Anterior cingulate cortex (tissue), 58 donors: Measurements from ENCODE around the gene PLCB1.

Experiments
- DNase-seq, 58 donors: peaks; one replicate each; lab custom pipeline; 2025; lab: John Stamatoyannopoulos, UW

The PLCB1 gene

DNA sequence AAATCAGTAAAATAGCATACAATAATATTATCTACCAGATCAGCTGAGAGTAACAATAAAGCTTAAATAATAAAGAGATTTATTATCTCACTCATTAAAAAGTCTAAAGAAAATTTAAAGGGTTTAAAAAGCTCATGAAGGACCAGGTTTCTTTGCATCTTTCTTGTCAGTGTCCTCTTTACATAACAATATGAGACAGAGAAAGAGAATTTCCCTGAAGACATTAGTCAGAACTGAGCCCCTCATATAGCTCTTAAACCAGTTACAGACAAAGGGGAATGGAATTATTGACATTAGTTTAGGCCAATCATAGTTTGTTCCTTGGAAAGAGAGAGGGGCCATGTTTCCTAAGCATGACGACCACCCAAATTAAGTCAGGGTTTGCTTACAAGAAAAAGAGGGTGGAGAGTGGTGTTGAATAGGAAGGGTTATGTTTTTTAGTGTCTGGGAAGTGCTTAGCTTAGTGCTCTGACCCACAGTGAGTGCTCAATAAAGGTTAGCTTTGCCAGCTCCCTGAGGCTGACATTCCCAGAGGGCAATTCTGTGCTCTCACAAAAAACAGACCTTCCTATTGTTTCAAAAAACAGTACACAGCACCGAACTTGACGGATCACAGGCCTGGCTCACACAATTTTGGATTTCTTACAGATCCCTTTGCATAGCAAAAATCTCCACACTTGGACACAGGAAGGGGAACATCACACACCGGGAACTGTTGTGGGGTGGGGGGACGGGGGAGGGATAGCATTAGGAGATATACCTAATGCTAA, 3.6 kb upstream of the PLCB1 start:
- no peak for DNase-seq

DNA sequence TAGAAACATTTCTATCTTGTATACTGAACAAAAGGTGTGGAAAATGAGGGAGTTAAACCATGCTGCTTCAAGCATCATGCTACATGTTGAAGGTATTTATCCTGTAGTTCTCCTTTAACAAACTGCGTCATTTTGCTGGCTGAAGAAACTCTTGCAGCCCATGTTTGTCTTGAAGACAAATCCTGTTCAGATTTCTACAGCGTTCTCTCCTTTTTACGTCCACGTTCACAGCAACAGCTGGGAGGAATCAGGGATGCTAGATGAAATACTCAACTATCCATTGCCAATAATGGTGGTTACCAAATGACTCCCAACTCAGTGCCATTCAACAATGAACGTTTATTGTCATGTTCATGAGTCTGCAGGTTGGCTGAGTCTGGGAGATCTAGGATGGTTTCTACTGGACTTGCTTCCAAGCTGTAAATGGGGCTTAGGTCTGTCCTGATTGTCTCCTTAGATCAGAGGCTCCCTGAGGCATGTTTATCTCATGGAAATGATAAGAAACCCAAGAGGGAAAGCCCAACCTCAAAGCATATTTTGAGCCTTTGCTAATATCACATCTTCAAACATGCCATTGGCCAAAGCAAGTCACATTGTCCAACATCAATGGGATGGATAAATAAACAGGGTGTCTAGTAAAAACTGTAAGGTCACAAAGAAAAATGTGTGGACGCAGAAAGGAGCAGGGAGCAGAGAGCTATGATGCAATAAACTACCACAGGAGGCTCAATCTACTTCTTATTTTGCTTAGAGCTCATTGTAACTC, 2.7 kb upstream of the PLCB1 start:
- DNase-seq: no peak

DNA sequence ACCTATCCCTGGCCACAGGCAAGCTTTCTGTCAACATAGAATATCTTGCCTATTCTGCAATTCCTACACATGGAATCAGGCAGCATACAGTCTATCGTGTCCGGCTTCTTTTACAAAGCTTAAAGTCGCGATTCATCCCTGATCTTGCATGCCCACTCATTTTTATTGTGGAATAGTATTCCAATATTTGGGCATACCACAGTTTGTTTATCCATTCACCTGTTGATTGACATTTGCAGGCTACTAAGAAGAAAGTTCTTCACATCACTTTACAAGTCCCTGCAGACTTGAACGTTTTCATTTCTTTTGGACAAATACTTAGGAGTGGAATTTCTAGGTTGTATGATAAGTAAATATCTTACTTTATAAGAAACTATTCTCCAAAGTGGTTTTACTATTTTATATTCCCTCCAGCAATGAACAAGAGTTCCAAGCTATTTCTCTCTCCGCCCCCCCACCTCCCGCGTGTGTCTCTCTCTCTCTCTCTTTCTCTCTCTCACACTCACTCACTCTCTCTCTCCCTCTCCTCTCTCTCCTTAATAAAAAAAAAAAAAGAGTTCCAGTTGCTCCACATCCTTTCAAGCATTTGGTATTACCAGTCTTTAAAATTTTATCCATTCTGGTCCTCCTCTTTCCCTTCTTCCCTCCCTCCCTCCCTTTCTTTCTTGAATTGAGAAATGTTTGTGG, 1.1 kb upstream of the PLCB1 start:
- DNase-seq: no peak

DNA sequence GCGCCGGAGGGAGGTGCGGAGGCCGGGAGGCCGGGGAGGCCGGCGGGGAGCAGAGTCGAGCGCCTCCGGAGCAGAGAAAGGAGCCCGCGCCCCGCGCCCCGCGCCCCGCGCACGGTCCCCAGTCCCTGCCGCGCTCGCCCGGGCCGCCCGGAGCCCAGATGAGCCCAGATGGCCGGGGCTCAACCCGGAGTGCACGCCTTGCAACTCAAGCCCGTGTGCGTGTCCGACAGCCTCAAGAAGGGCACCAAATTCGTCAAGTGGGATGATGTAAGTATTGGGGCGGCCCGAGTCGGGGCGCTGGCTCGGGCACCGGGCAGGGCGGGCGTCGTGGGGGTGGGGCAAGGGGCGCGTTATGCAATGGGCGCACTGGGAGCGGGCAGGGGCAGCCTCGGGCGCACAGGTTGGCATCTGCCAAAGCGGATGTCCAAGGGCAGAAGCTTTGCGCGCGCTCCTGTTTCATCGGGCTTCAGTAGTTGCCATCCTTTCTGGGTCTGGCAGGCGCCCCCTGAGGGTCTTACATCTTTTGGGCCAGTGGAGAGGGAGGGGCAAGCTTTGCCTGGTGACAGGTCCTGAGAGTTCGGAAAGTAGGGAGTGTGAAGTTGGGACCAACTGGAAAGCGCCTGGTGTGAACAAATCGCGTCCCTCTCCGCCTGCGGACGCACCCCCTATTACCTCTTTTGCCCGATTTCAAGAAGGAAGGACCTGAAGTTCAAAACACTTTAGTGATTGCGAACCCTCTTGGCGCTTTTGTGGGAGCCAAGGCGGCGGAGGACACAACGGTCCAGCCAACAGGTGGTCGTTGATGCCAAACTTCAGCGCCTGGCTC, 631 bp downstream of the PLCB1 start:
- peak in 23 of 58 donors; percentile 8 to 61 (median 27) for DNase-seq

DNA sequence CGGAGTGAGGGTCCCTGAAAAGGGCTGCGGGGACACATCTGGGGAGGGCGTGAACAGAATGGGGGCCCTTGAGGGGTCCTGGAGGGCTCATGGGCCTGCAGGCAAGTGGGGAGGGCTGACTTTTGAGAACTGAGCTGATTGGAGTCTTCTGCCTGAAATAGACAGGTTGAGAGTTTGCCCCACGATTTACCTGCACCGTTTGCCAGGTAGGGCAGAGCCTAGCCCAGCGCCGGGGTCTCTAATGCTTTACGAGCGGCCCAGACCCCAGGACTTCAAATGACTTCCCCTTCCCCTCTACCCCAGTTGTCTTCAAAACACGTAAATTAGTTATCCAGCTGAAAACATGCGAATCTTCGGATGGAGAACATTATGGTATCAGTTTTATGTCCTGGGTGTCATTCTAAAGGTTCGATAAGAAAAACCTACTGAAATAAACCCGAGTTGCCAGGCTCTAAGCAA, 1.3 kb downstream of the PLCB1 start:
- no peak for DNase-seq

DNA sequence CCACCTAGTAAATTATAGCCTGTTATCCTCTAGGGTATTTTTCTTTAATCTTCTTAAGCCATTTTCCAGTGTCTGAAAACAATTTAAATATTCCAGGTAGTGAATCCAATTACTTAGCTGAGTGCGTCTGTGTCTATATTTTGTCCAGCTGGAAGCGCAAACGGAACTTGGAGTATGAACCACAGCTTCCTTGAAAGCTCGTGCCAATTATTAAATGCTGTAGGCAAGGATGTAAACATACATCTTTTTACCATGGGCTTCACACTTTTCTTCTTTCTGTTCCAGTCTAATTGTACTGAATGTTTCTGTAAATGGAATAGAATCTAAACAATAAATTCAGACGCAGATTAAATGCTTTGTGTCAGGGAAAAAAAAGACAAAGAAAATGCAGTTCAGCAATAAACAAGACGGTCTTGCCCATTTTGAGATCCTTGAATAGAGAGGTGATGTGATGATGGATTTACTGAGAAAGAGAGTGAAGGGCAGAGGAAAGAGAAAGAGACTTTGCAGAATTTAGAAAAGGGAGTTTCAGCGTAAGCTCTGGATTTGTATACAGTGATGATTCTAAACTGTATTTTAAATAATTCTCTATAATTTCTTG, 1.9 kb downstream of the PLCB1 start:
- no peak for DNase-seq

DNA sequence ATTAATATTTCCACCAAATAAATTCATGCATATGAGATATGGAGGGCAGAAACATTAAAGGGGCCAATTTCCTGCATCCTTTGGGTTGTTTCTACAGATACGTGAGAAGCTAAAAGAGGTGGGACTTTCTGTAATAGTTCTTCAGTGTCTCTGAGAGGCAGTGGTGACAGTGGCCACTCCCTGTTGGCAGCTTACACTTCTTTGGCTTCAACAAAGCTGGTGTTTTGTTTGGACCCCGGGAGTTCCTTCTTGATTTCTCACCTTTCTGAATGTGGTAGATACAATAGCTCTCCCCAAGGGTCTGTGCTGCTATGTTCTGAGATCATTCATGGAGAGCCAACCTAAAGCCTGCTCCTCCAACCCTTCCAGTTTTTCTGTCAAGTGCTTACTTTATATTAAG, 7.8 kb downstream of the PLCB1 start:
- no peak for DNase-seq

DNA sequence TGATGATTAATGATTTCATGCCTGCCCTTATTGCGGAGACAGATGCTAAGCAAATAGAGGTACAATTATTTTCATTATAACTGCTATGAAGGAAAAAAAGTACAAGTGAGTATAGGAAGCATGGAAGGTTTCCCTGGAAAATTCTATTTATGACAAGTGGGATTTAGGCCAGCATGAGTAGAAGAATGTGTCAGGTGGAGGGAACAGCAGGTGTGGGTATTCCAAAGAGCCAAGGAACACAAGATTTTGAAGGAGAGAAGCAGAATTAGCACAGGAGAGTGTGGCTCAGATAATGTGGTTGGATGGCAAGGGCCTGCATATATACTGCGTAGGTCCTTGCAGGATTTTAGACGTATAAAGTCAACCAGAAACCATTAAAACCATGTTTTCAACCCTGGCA, 11.4 kb downstream of the PLCB1 start:
- no peak for DNase-seq

DNA sequence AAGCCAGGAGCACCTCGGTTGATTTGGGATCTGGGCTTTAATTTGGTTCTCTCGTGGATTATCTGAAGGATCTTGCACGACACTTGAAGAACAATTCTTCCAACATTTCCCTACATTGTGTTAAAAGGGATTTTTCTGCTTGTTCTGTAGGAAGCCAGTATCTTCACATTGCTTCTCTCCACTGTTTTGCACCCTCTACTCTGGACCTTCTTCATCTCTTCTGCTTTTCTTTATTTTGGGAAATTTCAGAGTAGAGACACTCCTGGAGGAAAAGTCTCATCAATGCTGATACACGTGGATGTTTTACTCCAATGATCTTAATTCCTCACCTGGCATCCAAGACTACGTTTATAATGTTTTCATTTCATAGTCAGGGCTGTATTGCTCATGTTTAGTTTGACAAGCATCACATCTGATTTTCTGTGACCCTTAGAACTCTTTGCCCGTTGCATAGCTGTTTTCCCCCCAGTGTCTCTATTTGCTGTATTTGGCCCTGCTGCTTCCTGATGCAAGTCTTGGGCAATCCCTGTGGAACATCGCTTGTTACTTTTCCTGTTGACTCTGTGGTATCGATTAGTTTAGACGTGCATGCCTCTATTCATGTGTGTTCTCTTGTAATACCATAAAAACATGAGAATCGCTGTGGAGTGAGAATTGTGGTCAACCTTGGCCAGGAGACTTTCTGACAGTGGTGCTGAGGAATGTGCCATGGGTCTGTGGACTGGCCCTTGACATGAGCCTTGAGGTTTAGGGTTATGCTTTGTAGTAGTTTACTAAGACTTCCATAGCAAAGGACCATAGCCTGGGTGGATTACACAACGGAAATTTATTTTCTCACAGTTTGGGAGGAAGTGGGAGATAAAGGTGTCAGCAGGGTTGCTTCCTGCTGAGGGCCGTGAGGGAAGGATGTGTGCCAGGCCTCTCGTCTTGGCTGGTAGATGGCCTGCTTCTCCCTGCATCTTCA, 12.5 kb downstream of the PLCB1 start:
- no peak for DNase-seq

DNA sequence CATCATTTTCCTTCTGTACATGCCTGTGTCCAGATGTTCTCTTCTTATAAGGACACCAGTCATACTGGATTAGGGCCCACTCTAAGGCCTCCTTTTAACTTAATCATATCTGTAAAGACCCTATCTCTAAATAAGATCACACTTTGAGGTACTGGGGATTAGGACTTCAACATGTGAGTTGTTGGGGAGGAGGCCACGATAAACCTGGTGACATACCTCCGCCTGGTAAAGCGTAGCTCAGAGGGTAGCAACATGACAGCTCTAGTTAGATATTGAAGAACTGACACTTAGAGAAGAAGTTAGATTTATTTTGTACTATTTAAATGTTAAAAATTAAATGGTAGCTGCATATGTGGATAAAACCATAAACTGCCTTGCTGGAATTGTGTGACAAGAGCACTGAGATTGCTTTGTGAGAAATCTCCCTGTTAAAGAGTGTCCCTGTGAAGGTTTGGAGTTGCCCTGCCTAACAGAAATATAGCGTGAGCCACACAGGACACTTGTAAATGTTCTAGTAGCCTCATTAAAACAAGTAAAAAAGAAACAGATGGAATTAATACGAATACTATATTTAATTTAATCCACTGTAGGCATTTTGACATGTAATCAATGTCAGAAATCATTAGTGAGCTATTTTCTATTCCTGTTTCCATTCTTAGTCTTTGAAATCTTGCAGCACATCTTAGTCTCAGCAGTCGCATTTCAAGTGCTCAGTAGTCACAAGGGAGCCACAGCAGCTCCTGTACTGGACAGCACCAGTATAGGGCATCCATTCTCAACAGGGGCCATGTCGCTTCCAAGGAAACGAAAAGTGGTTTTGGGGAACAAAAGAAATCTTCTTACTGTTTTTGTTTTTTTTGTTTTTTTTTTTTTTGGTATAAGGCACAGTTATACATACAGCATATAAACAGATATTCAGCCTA, 13.4 kb downstream of the PLCB1 start:
- DNase-seq: no peak

DNA sequence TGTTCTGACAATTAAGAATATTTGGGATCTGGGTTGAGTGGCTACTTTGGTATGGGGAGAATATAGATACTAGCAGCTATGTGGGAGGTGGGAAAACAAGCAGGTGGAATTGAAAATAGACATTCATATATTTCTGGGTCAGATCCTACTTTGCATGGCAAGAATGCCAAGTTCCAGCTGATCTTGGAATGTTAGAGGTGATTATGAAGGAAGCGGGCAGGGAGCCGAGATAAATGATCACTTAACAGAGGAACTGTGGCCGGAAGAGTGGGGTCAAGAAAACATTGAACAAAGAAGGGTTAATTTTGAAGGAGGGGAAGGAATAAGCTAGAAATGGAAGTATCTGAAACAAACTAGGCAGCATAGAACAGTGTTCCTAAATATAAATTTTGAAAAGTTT, 15.4 kb downstream of the PLCB1 start:
- no peak for DNase-seq

DNA sequence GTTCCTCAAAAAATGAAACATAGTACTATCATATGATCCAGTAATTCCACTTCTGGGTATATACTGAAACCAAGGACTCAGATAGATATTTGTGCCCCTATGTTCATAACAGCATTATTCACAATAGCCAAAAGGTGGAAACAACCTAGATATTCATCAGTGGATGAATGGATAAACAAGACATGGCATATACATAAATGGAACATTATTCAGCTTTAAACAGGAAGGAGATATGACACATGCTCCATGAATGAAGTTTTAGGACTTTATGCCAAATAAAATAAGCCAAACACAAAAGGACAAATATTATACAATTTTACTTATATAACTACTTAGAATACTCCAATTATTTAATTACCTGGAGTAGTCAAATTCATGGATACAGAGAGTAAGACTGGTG, 16.4 kb downstream of the PLCB1 start:
- DNase-seq: no peak

DNA sequence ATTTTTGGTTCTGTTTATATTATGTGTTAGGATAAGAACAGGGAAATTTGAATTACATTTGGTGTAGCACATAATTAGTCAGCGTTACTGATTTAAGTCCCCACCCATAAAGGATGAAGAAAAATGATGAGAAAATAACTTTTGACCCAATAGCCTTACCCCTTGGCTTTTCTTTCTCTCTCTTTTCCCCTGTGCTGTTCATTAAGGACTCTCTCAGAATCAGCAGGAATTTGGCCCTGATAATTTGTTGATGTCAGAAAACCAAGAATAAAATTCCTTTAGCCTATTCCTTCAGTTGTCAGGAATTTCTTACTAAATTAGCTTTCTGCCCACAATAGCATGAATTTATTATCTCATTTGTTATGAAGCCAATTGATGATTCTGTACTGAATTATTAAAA, 18.5 kb downstream of the PLCB1 start:
- no peak for DNase-seq

DNA sequence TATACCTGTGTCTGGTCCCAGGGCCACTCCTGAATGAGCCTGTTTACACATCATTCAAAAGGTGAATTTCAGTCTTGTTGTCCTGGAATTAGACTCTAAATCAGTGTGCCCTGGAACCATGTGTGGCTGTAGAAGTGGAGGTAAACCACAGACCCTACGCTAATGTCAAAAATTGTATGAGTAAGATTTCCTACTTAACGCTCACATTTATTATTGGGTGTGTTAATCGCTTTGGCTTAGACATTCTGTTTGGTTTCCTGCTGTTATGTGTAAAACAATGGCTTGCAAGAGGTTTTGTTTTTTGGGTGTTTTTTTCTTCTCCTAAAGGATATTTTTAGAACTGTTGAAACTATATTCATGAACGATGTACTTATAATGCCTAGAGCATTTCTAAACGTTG, 19.3 kb downstream of the PLCB1 start:
- DNase-seq: no peak

DNA sequence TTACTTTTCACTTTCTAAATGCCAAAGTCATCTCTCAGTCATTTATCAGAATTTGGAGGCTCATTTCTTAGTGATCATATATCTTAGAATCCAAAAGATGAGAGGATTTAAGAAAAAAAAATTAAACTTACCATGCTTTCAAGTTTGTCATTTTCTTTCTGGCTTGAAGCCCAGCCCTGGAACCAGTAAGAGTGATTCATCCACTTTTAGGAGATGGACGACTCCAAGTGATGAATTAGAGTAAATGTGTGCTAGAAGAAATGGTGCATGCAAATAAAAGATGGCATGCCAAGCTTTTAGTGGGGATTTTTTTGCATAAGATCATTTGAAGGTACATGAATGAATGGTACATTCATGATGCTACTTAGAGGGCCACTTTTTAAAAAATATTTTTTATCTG, 20.1 kb downstream of the PLCB1 start:
- peak in 3 of 58 donors; percentile 1 to 39 (median 37) for DNase-seq

DNA sequence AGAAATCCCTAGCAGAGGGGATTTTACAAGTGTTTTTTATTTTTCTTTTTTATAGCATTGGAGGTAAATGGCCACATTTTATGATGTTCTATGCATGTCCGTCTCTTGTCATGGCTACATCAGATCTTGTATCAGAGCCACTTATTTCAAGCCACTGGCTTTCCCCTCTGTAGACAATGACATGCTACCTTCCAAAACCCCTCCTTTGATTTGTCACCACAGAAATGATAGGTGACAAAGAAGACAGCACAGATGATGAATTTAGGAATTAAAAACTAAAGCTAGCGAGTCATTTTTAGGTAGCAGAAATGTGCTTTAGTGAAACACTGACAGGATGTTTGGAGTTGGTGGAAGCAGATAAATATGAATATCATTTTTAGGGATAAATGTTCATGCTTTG, 20.8 kb downstream of the PLCB1 start:
- DNase-seq: no peak

DNA sequence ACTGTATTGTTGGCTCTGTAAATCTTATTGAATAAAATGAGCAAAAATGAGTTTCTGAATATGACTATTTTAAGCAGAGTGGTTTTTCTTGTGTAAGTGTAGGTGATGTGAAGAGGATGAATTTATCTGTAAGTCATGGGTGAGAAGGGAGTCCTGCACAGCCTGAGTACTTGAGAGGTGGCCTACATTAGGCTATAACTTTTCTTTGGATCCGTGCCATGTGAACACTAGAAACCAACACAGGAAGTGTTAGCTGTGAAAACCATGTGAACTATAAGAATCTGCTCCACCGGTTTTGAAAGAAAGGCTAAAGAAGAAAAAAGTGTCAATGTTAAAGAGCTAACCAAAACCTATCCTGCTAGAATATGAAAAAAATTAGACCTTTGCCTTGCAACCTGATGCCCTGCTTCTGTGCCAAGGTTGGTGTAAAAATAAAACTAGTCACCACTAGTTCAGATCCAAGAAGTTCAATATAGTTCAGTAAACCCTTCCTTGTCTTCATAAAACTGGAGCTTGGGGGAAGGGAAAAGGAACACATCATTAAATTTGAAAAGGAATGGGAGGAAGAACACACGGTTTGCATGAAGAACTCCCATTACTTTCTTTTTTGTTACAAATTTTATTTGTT, 21.3 kb downstream of the PLCB1 start:
- no peak for DNase-seq
